NCI-H2227 (cell line): ENCODE results near the gene COX15.
"Not testable (repeated sequence)": the region's sequence is repeated elsewhere in the genome, so short reads cannot be mapped to it uniquely, and the experiment has no call there.

Experiments
- DNase-seq: peaks from one replicate; lab custom pipeline; 2025; ENCODE audit not compliant: unreplicated experiment; lab: John Stamatoyannopoulos, UW

The COX15 gene

DNA sequence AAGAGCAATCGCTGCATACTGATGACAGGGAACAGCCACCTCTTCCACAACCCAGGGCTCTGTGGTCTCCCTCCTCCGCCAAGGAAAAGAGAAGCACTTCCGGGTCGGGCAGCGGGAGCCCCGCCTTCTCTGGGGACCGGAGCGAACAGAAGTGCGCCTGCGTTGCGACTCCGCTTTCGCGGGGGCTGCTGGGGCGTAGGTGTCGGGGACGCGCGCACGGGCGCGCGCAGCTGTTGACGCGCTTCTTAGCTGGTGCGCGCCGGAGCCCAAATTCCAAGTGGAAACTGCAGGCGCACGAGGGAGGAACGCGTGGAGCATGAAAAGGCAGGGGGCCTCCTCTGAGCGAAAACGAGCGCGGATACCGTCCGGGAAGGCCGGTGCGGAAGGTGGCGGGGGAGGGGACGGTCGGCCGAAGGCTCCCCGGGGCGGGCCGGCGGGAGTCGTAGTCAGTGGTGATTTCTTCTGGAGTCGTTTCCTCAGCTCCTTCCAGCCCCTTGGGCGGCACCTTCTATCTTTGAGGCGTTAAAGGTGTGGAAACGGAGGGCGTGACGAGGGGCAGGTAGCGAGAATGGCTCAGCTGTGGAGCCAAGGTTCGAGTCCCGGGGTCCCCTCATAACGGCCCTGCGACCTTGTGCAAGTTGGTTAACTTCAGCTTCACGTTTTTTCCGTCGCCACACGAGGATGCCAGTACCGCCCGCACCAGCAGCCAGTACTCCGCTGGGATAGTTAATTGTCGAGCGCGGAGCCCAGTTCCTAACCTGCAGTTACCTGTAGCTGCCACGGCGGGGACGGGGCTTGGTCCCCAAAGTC is at the start of gene COX15, which contains the start of gene CUTC:
COX15 (minus strand) TSS at position 95 of the 810 bp plus-strand sequence; CDS start at position 17, 78 bp downstream.
CUTC (plus strand) TSS at position 202 of the 810 bp plus-strand sequence; CDS start at position 317, 115 bp downstream.
- DNase-seq, result peak; percentile 97

DNA sequence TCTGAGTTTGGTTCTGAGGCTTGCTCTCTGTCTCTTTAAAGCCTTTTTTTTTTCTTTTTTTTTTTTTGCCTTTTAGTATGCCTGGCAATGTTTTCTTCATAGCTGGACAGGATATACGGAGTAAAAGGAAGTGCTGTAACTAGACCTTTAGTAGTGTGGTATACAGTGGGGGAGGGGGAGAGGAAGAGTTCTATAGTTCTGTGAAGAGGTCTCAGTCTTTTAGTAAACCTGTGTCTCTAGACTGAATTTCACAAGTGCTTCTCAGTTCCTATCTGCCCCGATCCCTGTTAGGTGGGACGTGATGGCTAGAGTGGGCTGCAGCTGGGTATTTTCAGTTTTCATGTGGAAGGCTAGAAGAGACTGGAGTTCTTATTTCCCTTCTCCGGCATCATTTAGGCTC is 47.4 kb upstream of the COX15 start:
- no peak for DNase-seq

DNA sequence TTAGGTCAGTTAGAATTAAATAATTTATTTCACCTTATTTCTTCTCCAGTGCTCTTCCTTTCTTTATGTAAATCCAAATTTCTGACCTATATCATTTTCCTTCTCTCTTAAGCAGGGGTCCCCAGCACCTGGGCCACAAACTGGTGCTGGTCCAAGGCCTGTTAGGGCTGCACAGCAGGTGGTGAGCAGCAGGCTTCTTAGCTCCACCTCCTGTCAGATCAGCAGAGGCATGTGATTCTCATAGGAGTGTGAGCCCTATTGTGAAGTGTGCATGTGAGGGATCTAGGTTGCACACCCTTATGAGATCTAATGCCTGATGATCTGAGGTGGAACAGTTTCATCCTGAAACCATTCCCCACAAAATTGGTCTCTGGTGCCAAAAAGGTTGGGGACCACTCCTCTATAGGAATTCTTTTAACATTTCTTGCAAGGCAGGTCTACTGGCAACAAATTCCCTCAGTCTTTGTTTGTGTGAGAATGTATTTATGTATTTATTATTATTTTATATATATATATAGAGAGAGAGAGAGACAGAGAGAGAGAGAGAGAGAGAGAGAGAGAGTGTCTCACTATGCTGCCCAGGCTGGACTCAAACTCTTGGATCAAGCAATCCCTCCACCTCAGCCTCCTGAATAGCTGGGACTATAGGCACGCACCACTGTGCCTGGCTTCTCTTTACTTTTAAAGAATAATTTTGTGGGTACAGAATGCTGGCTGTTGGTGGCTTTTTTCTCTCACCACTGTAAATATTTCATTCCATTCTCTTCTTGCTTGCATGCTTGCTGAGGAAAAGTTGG is 46.2 kb upstream of the COX15 start:
- no peak for DNase-seq

DNA sequence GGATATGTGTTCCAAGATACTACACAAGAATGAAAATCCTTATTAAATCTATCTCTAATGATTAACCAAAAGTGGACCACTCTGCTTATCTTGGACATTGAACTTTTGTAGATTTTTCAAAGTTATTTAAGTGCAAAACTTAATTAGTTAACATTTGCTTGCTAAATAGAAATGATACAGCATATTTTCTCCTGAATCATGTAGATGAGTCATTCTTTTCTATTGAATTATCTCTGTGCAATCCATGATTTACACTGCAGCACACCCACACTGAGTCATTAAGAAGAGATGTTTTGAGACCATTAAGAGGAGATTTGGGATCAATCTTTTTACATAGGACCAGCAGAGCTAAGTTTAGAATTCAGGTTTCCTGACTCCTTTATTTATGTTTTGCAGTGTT is 43.9 kb upstream of the COX15 start:
- no peak for DNase-seq

DNA sequence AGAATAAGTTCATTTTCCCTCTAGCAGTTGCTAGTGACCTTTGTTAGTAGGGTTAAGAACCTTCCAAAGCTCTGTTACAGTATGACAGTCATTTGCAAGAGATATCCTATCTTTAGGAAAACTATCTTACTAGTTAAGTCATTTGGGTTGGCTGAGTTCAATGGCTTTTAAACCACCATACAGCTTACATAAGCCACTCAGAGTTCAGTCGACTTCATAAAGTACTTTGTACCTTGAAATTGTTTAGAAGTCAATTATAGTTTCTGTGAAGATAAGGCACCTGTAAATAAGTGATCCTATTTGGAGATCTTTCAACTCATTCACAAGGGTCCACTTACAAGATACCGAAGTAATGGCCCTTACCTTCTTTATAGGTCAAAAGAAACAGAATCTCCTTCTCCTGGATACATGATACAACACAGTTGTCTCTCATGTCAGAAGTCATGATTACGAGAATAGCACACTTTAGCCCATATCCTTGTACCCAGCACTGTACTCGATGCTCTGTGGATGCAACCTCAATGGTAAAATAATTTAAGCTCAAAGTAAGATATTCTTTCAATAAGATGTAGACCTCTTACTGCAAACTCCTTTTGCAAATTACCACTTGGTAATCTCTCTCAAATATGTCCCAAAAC is 38.6 kb upstream of the COX15 start:
- DNase-seq, result no peak

DNA sequence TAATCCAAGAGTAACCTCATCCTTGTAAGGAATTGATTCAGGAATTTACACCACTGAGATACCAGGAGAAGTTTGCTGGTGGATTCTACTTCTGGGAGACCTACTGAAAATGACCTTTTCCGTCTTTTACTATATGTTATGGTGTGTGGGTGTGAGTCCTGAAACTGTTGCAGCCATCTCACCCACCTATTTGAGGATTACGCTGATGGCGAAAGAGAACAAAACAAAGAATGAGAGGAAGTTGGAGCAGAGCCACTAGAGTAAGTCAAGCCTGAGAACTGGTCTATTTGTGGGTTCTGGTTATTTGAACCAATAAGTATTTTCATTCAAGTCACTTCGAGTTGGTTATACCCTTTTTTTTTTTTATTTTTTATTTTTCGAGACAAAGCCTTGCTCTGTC is 37.8 kb upstream of the COX15 start:
- DNase-seq, result no peak

DNA sequence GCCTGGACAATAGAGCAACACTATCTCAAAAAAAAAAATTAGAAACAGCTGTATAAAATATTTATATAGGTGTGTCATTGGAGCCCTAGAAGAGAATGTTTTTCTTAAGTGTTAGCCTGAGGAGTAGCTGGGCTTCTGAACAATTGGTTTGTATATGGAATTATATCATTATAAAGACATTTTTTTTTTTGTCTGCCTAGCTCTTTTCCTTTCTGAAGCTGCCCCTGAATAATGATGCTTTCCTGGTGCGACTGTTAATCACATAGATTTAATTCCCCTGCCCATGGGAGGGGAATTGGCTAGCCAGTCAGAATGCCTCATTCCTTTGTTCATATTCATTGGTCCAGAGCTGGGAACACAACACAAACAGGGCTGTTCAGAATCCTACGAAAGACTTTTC is 36.6 kb upstream of the COX15 start:
- DNase-seq, result no peak

DNA sequence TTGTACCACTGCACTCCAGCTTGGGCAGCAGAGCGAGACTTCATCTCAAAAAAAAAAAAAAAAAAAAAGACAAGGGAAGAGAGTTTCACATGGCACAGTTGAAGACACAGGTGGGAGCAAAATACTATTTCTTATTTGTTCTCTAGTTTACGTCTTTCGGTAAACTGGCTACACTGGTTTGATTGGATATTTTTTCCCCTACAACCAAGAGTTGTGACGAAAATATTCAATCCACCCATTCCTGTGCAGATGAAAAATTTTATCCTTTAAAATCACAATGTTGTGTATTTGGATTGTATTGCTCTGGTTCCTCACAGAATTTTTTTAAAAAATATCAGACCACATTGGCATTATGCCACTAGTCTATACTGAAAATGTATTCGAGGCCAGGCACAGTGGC is 36.0 kb upstream of the COX15 start:
- no peak for DNase-seq

DNA sequence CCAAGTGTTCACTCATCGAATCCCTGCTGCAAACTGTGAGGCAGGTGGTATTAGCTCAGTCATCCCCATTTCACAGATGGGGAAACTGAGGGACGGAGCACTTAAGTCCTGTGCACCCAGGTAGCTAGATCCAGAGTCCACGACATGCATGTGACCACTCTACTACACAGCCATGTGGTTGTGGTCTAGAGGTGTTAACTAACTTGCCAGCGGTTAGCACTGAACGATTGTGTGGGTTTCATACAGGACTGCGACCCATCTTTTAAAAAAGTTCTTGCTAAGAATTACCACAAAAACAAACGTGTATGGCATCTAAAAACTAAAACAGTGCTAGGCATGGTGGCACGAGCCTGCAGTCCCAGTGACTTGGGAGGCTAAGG is 34.4 kb upstream of the COX15 start:
- no peak for DNase-seq

DNA sequence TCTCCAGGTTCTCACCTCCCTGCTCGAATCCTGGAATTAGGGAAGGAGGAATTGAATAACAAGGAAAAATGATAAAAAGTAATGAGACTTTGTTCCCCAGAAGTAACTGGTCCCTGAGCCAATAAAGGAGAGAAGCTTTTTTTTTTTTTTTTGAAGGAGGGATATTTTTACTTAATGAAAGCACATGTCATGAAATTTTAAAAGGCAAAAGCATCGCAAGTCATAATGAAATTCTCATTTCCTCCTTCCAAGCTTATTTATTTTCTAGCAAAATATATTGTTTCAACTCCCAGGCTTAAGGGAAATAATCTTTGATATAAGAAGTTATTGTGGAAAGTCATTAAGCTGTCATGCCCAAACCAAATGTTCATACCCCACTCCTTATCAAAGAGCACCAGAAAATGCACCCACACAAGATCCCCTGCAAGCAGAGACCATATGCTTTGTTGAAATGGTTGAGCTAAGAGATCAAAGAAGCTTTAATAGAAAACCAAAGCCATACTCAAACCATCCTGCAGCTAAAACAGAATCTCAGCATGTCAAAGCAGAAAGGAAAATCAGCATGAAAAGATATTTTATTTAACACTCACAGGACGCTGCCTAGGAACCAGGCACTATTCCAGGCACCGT is 33.9 kb upstream of the COX15 start:
- no peak for DNase-seq

DNA sequence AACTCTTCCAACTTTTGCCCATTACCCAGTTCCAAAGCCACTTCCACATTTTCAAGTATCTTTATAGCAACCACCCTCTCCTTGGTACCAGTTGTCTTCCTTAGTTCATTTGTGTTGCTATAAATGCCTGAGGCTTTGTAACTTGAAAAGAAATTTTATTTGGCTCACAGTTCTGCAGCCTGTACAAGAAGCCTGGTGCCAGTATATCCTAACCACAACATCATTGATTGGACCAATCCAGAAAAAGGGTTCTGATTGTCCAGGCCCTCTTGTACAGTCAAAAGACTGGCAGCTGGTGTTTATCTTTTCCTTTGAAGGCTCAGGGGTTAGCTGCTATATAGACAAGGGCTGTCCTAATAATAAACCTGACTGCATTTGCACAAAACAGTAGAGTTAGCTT is 29.4 kb upstream of the COX15 start:
- DNase-seq, result no peak

DNA sequence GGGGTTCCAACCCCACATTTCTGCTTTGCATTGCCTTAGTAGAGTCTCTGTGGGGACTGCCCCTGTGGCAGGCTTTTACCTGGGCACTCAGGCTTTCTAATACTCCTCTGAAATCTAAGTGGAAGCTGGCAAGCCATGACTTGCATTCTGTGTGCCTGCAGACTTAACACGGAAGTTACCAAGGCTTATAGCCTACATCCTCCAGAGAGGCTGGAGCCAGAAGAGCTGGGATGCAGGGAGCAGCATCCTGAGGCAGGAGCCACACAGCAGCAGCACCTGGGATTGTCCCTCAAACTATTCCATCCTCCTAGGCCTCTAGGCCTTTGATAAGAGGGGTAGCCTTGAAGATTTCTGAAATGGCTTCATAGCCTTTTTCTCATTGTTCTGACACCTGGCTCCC is 28.4 kb upstream of the COX15 start:
- DNase-seq, result no peak

DNA sequence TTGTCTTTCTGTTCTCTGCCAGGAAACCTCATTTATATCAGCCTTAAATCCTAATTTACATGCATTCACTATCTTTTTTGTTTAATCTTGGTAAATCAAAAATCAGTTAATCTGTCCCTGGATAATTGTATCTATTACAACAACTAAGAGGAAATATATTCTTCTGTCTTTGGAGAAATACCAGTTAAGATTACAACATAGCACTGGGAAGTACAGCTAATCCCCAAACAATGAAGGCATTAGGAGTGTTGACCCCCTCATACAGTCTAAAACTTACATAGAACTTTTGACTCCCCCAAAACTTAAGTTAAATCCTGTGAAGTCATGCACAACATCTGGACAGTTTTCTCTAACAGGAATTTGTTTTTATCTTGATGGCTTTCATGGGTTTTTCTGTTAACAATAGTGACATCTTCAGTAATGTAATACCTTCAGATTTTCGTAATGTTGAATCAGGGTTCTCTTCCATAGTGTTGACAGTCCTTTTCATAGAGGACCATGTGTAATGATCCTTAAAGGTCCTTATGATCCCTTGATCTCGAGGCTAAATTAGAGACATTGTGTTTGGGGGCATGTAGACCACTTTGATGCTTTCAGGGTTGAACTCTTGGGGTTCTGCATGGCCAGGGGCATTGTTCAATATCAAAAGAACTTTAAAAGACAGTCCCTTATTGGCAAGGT is 26.4 kb upstream of the COX15 start:
- no peak for DNase-seq

DNA sequence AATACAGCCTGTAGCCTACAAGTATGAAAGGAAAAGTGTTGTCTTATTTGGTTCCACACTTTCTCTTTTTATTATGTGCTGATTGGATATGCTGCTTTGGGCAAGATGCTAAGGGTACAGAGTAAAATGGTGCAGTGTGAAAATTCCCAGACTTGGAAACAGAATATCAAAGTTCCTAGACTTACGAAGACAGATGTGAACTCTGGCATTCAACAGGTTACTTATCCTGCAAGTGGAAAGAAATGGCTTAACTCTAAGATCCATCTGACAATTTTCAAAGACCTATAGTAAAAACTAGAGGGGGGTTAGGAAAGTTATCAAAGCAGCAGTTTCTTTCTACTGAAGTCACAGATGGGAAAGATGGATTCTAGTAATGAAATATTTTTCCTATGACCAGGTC is 24.2 kb upstream of the COX15 start:
- no peak for DNase-seq

DNA sequence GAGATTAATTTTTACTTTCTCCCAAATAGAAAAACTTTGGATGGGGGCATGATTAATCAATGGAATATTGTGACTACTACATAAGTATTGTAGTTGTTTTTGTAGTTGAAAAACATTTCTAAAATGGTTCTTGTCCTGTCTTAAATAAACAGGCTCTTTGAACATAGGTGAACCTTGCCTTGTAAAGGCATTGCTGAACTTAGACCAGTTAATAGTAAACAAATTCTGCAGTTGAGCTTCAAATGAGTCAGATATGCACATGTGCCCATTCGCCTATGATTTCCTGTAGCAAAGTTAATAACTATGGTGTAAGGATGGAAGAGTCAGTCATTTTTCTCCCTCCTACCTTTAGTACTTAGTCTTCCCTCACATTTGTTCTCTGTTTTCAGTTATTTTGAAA is 22.7 kb upstream of the COX15 start:
- DNase-seq, result no peak

DNA sequence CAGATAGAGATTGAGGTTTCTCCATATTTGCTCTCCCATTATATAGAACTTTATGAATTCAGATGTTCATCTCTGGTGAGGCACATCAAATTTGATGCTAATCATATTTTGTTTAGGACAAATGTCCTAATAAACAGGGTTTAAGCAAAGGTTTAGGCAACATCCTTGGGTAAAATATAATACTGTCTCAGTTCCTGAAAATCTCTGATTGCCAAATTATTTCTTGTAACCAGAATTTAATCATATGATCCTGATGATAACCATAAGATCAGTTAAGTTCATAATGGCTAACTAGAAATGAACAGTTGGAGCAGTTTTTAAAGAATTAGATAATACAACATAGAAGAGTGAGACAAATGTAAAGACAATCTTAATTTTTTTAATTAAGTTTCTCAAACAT is 18.7 kb upstream of the COX15 start:
- DNase-seq, result no peak

DNA sequence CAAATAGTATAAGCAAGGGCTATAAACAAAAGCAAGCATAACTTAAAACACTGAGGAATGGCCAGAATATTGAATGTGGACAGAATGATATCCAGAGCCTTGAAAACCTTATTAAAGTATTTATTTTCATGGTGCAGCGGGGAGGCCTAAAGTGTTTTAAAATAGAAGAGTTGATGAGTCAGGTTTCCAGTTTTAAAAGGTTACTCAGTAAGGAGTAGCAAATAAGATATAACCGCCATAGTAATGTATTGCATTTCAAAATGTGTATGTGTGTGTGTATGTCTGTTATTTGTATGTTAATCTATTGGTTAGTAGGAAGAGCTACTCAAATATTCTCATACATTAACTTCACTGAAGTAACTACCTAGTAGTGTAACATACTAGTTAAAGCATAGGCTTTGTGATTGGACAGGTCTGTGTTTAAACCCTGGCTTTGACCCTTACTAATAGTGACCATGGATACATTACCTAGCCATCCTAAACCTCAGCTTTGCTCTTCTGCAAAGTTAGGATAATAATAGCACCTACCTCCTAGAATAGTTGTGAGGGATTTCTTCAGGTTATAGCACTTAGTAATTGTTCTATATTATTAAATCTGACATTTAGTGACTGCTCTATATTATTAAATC is 17.0 kb upstream of the COX15 start:
- no peak for DNase-seq

DNA sequence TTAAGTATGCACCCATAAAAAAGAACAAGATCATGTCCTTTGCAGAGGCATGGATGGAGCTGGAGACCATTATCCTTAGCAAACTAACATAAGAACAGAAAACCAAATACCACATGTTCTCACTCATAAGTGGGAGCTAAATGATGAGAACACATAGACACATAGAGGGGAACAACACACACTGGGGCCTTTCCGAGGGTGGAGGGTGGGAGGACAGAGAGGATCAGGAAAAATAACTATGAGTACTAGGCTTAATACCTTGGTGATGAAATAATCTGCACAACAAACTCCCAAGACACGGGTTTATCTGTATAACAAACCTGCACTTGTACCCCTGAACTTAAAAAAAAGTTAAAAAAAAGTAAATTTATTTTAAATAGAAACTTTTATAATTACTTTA is 14.2 kb upstream of the COX15 start:
- not testable (repeated sequence) for DNase-seq

DNA sequence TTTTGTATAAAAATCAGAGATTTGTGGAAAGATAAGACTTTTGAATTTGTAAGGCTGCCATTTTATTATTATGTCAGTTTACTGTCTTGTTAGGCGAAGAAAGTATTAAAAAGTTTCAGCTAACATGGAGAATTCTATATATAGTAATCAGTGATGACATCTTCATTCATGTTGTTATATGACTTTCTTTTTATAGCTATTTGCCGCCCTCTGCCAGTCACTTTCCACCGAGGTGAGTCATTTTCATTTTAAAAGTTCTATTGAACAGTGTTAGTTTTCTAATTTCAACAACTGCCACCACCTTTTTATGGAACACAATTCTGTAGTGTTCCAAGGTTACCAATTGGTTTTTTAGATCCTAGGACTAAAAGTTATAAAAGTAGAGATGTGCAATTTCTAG is 11.9 kb upstream of the COX15 start:
- no peak for DNase-seq

DNA sequence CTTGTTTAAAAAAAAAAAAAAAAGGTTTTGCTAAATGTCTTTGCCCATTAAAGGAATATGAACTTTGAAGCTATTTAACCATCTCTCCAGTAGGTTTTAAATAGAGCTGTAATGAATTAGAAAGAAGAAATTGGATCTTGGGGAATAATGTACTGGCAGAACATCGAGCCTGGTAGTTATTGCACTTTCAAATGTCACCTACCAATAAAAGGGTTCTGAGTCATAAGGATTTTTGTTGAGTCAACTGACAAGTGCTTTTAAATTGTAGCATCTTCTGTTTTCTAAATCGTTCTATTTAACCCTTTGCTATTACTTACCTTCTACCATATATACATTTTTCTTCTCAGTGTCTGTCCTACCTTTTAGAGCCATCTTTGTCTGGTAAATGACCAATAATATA is 10.8 kb upstream of the COX15 start:
- DNase-seq, result no peak
